HG02642 (cell line): ENCODE measurements around the gene POU3F3.
A peak's percentile ranks its signal among the peaks of the same experiment; 100 is the strongest.

ENCODE experiments used
- ATAC-seq: cut with Tn5 transposase; IDR thresholded peaks from one replicate; pipeline ENCODE4 v1.9.1; 2021; ENCODE audit warnings: mild to moderate bottlenecking; ENCODE audit not compliant: unreplicated experiment, poor library complexity

Gene POU3F3

DNA sequence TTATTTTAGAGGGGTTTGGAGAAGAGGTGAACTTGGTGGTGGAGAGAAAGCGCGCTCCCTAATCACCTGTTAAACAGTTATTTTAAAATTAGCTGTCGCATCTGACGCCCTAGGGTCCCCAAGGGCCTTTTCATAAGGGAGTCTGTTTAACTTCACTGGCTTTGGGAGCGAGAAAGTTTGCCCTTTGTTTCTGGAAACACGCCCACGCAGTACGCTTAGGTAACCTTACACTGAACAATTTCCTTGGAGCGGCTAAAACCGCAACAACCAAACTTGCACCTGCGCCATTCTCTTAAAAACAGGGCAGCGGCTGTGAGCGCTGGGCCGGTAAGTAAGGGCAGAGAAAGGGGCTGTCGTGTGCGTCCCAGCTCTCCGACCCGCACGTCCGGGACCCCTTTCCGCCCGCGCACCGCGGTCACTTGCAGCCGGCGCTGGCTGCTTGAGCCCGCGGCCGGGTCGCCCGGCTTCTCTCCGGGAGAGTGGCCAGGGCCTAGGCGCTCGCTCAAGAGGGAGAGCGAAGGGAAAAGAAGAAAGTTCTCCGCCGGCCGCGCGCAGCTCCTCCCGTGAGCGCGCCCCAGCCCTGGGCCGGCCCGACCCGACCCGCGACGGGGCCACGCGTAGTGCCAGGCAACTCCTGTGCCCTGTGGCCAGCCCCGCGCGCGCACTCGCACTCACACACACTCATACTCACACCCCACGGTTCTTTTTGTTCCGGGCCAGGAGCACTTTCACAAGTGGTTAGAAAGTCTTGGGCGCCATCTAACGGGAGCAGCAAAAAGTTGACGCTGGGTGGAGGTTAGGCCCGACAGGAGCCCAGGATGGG is 19.2 kb downstream of the POU3F3 start:
- peak; percentile 87 for ATAC-seq

DNA sequence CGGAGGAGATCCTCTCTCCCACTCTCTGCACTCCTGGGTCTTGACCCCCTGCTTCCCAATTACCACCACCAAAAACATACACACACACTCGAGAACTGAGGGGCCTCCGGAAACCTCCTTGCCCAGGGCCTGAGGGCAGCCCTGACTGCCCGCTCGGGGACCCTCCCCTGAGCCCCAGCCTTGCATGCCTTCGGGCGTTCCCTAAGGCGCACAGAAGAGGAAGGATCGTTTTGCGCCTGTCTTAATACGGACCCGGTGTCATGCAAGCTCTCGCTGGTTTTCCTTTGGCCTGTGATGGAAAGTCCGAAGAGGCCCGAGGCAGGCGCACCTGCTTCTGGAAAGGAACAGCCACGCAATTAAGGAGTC is 19.8 kb downstream of the POU3F3 start:
- ATAC-seq, result no peak

- no peak for ATAC-seq
Measured at GRCh38 chr2:104874230-104874629, 20.3 kb downstream of the POU3F3 start.

DNA sequence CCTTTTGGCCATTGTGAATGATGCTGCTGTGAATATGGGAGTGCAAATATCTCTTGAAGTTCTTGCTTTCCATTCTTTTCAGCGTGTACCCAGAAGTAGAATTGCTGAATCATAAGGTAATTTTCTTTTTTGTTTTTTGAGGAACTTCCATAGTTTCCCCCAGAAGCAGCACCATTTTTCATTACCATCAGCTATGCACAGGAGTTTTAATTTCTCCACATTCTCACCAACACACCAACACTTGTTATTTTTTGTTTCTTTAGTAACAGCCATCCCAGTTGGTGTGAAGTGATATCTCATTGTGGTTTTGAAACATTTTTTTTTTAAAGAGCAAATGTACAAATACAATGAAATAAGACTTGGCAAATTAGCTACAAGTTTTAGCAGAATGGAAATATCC is 21.3 kb downstream of the POU3F3 start:
- no peak for ATAC-seq

GRCh38 chr2:104876606-104877570 is 23.0 kb downstream of the POU3F3 start:
- no peak for ATAC-seq

- no peak for ATAC-seq
Measured at GRCh38 chr2:104878863-104879512, 25.1 kb downstream of the POU3F3 start.

DNA sequence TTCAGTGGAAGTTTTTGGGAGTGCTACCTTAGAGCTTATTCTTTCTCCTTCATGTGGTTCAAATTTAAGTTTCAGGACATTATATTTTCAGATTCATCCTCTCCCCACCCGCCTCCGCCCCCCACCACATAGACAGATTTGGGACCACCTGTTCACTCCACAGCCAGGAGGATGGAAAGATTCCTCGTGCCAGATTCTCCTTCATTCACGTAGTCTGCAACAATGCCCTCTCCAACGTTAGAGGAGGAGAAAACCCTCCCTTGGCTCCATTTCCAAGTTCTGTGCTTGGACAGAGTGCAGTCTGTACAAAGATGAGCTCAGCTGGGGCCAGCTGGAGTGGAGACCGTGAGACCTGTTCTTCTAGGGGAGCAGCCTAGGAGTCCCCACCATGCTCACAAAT is 26.2 kb downstream of the POU3F3 start:
- no peak for ATAC-seq

GRCh38 chr2:104883357-104883756 is 29.4 kb downstream of the POU3F3 start:
- no peak for ATAC-seq

- ATAC-seq, result no peak
Measured at GRCh38 chr2:104885119-104885782, 31.3 kb downstream of the POU3F3 start.

- no peak for ATAC-seq
Measured at GRCh38 chr2:104887676-104888075, 33.8 kb downstream of the POU3F3 start.

GRCh38 chr2:104888489-104889258 is 34.8 kb downstream of the POU3F3 start:
- ATAC-seq, result no peak

DNA sequence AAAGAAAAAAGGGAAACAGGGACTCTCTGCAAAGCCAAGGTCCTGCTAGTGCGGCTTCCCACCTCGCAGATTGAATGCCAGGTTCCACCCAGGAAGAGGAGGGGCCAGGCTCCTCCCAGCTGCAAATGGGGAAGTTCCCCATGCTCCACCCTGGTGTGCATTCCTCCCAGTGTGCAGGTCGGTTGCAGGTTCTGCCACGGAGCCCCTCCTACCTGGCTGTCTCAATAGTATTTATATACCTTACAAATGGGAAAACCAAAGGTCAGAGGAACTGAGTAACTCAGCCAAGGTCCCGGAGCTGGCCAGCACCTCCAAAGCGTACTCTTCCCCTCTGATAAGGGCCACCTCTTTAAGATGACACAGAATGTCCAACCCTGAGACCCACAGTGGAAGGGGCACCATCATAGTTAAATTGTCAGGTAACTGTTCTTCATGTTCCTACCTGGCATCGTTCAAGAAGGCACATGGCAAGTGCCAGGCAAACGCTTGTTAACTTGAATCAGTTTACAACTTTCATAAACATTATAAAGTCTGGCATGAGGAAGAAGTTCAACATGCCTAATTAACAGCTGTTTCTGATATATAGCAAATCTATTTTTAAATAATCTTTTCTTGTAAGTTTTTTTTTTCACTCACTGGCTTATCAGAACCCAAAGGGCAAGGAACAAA is 35.5 kb downstream of the POU3F3 start:
- ATAC-seq, result no peak

DNA sequence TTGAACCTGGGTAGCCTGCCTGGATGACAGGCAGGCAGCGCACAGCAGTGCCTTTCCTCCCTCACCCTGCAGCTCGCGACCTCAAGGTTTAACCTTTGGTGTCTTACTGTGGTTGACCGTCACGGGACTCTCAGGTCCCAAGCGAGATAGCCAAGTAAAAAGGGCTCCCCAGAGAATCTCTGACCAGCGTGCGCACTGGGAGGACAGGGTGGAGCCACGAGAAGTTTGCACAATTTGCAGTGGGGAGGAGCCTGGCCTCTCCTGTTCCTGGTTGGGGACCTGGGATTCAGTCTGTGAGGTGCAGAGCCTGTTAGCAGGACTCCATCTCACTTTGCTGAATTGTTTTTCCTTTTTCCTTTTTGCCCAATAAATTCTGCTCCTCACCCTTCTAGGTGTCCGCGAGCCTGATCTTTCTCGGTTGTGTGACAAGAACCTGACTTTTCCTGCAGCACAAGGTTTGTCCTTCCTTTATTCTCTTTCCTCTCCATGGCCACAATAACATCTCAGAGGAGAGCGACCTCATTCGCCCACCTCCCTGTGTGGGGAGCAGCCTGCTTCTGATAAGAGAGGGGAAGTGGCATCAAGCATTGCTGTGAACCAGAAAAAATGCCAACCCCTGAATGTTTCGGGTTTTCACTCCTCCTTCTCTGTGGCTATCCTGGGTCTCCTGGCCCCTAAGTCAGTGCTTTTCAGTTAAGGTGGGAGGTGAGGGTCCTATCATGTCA is 36.2 kb downstream of the POU3F3 start:
- ATAC-seq, result no peak

- ATAC-seq, result no peak
Measured at GRCh38 chr2:104890685-104891069, 36.8 kb downstream of the POU3F3 start.

- ATAC-seq, result no peak
Measured at GRCh38 chr2:104891145-104891544, 37.2 kb downstream of the POU3F3 start.

GRCh38 chr2:104896446-104896845 is 42.5 kb downstream of the POU3F3 start:
- no peak for ATAC-seq

GRCh38 chr2:104897515-104898184 is 43.7 kb downstream of the POU3F3 start:
- no peak for ATAC-seq

DNA sequence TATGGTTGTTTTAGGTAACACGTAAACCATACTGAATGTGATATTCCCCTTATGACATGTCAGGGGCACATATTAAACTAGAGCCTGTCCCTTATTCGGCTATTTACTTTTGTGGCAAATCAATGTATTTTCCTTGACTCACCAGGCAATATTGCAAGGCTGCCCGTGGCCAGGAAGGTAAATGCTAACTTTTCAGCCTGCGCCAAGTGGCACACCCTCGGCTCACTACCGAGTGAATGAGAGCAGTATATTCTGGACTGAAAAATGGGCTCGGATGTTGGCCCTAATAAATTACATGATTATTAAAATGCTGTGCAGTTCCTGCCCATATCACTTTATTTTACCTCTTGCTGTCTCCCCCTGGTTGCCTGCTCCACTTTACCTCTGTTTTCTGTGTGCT is 46.7 kb downstream of the POU3F3 start:
- no peak for ATAC-seq
